ENCODE results near the gene CRMP1.

Gene CRMP1

DNA sequence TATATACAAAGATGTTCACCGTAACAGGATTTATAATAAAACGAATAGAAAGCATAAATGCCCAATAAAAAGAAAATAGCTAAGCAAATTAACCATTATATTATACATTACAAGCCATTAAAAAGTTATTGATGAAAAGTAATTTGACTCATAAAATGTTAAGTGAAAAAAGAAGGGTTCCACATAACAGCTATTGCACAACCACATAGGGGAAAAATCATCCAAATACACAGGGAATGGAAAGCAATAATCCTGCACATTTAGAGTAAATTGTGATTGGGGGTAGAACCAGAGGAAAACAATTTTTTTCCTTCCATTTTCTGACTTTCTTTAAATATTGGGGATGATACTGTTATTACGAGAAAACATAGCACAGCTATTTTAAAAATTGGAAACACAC is 38.0 kb downstream of the CRMP1 start:
- H3K79me2 ChIP-seq (ENCODE audit: insufficient read depth, low read length): no peaks in the 10 kb centered on the region
- no peak overlapping the region for H3K27ac ChIP-seq (ENCODE audit: low read length)
- TF ChIP-seq, protein P1, sequence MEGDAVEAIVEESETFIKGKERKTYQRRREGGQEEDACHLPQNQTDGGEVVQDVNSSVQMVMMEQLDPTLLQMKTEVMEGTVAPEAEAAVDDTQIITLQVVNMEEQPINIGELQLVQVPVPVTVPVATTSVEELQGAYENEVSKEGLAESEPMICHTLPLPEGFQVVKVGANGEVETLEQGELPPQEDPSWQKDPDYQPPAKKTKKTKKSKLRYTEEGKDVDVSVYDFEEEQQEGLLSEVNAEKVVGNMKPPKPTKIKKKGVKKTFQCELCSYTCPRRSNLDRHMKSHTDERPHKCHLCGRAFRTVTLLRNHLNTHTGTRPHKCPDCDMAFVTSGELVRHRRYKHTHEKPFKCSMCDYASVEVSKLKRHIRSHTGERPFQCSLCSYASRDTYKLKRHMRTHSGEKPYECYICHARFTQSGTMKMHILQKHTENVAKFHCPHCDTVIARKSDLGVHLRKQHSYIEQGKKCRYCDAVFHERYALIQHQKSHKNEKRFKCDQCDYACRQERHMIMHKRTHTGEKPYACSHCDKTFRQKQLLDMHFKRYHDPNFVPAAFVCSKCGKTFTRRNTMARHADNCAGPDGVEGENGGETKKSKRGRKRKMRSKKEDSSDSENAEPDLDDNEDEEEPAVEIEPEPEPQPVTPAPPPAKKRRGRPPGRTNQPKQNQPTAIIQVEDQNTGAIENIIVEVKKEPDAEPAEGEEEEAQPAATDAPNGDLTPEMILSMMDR (IDR thresholded peaks at IDR 0.05; ENCODE audit: borderline replicate concordance, extremely low read depth, low read length, poor library complexity, severe bottlenecking): no peak
- TF ChIP-seq EZH2 (IDR thresholded peaks at IDR 0.05; ENCODE audit: borderline replicate concordance, low read depth, low read length, severe bottlenecking): no peak
- no peak overlapping the region for H2AFZ ChIP-seq (ENCODE audit: low read depth, low read length)
- H4K20me1 ChIP-seq (ENCODE audit: insufficient read depth, low read length): no peaks in the 10 kb centered on the region
- DNase-seq: no peak
- H3K4me1 ChIP-seq (ENCODE audit: insufficient read depth, low read length): no peaks in the 10 kb centered on the region
- no peak overlapping the region for H3K9ac ChIP-seq (ENCODE audit: low read depth, low read length)
- H3K27me3 ChIP-seq (ENCODE audit: insufficient read depth, low read length, poor library complexity): no peaks in the 10 kb centered on the region
- H3K4me2 ChIP-seq (ENCODE audit: insufficient read depth, low read length): no peak overlapping the region
- H3K4me3 ChIP-seq (ENCODE audit: low read depth in 1 of 2, low read length in 2 of 2): no peak overlapping the region
- H3K36me3 ChIP-seq (ENCODE audit: insufficient read depth, low read length): no peaks in the 10 kb centered on the region
- ATAC-seq (ENCODE audit: insufficient read depth, low read depth): no peak
- no peaks in the 10 kb centered on the region for H3K9me3 ChIP-seq (ENCODE audit: insufficient read depth, low read length, severe bottlenecking)

DNA sequence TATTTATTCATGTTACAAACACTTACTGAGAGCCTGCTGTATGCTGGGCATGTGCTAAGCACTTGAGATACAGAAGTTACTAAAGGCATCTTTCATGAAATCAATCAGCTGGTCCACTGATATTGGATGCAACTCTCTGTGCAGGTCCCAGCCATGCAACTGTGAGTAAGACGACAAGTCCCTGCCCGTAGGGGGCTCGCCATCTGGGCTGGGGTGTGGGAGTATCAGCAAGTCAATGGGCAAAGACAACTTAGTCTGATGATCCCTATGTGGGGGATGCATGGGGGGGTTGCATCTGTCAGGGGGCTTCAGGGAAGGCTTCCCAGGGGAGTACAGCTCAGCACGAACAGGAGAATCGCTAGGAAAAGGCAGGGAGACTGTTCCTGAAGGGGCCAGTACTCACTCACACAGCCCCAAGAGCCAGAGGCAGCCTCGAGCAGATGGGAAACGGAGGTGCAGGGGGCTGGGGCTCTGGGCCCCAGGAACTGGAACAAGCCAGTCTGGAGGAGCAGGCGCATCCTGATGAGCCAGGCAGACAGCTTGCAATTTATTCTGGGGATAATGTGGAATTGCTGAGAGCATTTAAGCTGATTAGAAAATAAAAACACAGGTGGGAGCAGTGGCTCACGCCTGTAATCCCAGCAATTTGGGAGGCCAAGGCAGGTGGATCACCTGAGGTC is 40.2 kb downstream of the CRMP1 start:
- no peak overlapping the region for H2AFZ ChIP-seq (ENCODE audit: low read depth, low read length)
- no peak overlapping the region for H3K4me2 ChIP-seq (ENCODE audit: insufficient read depth, low read length)
- no peaks in the 10 kb centered on the region for H4K20me1 ChIP-seq (ENCODE audit: insufficient read depth, low read length)
- no peak overlapping the region for H3K4me3 ChIP-seq (ENCODE audit: low read depth in 1 of 2, low read length in 2 of 2)
- H3K27ac ChIP-seq (ENCODE audit: low read length): no peak overlapping the region
- ATAC-seq (ENCODE audit: insufficient read depth, low read depth) (no peak), DNase-seq (no peak)
- no peaks in the 10 kb centered on the region for H3K36me3 ChIP-seq (ENCODE audit: insufficient read depth, low read length)
- H3K79me2 ChIP-seq (ENCODE audit: insufficient read depth, low read length): no peaks in the 10 kb centered on the region
- no peaks in the 10 kb centered on the region for H3K4me1 ChIP-seq (ENCODE audit: insufficient read depth, low read length)
- no peak for TF ChIP-seq EZH2 (IDR thresholded peaks at IDR 0.05; ENCODE audit: borderline replicate concordance, low read depth, low read length, severe bottlenecking)
- TF ChIP-seq, protein P1 (IDR thresholded peaks at IDR 0.05; ENCODE audit: borderline replicate concordance, extremely low read depth, low read length, poor library complexity, severe bottlenecking): no peak
- H3K9me3 ChIP-seq (ENCODE audit: insufficient read depth, low read length, severe bottlenecking): no peaks in the 10 kb centered on the region
- no peak overlapping the region for H3K9ac ChIP-seq (ENCODE audit: low read depth, low read length)
- no peaks in the 10 kb centered on the region for H3K27me3 ChIP-seq (ENCODE audit: insufficient read depth, low read length, poor library complexity)

DNA sequence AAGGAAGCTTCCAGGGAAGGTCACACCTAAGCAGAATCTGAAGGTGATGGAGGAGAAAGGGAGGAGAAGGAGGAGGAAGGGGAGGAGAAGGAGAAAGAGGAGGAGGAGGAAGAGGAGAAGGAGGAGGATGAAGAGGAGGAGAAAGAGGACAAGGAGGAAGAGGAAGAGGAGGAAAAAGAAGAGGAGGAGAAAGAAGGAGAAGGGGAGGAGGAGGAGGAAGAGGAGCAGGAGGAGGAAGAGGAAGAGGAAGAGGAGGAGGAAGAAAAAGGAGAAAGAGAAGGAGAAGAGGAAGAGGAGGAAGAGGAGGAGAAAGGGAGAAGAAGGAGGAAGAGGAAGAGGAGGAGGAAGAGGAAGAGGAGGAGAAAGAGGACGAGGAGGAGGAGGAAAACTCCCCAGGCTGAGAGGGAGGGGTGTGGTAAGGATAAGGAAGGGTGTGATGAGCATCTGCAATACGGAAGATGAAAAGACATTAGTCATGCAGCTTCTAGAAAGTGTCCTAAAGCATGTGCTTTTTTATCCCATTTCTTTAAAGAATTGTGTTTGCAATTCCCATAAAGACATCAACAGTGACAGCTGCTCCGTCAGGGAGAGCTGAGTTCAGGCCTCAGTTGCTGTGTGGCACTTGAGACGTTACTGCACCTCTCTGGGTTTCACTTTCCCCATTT is 41.1 kb downstream of the CRMP1 start:
- DNase-seq (no peak), ATAC-seq (ENCODE audit: insufficient read depth, low read depth) (no peak)
- H4K20me1 ChIP-seq (ENCODE audit: insufficient read depth, low read length): no peaks in the 10 kb centered on the region
- no peaks in the 10 kb centered on the region for H3K9me3 ChIP-seq (ENCODE audit: insufficient read depth, low read length, severe bottlenecking)
- TF ChIP-seq EZH2 (IDR thresholded peaks at IDR 0.05; ENCODE audit: borderline replicate concordance, low read depth, low read length, severe bottlenecking): no peak
- TF ChIP-seq, protein P1 (IDR thresholded peaks at IDR 0.05; ENCODE audit: borderline replicate concordance, extremely low read depth, low read length, poor library complexity, severe bottlenecking): no peak
- H3K4me1 ChIP-seq (ENCODE audit: insufficient read depth, low read length): no peaks in the 10 kb centered on the region
- no peak overlapping the region for H3K9ac ChIP-seq (ENCODE audit: low read depth, low read length)
- H3K27ac ChIP-seq (ENCODE audit: low read length): no peak overlapping the region
- no peak overlapping the region for H3K4me3 ChIP-seq (ENCODE audit: low read depth in 1 of 2, low read length in 2 of 2)
- H2AFZ ChIP-seq (ENCODE audit: low read depth, low read length): no peak overlapping the region
- H3K4me2 ChIP-seq (ENCODE audit: insufficient read depth, low read length): no peak overlapping the region
- no peaks in the 10 kb centered on the region for H3K36me3 ChIP-seq (ENCODE audit: insufficient read depth, low read length)
- no peaks in the 10 kb centered on the region for H3K79me2 ChIP-seq (ENCODE audit: insufficient read depth, low read length)
- H3K27me3 ChIP-seq (ENCODE audit: insufficient read depth, low read length, poor library complexity): no peaks in the 10 kb centered on the region
